Measurements from ENCODE around the gene CCDC174. TPM values are rescaled to one million over a fixed set of nuclear protein-coding genes. Genes with fewer than 3 reads are reported as not detected.

Gene CCDC174
- total RNA-seq, 2 donors from 2014 or later, result 18.7 to 20.1 TPM

- Mint-ChIP-seq H3K27me3 (ENCODE audit: insufficient read depth) (peaks cover 5% of the 10 kb centered on the region), H3K4me1 (peaks cover 6% of the 10 kb centered on the region)
- 72 to 73% methylated on average over 6 to 7 of the region's 7 CpGs for WGBS, 2 experiments (ENCODE audit: insufficient coverage in 1 of 2, insufficient read length in 1 of 2)
Observed at GRCh38 chr3:14678015-14678503, 26.5 kb downstream of the CCDC174 start.

GRCh38 chr3:14680115-14680514, 28.6 kb downstream of the CCDC174 start:
- H3K36me3 Mint-ChIP-seq (ENCODE audit: low read depth), result no peaks in the 10 kb centered on the region
- Histone ChIP-seq H3K9me3 (ENCODE audit: control insufficient read depth, low read length) (peaks cover 8% of the 10 kb centered on the region), H3K27me3 (ENCODE audit: control insufficient read depth, insufficient read depth, low read length, poor library complexity, severe bottlenecking) (no peaks in the 10 kb centered on the region), H3K36me3 (ENCODE audit: control insufficient read depth, insufficient read depth, low read length) (no peaks in the 10 kb centered on the region), H3K4me1 (ENCODE audit: control insufficient read depth, insufficient read depth, low read length) (no peaks in the 10 kb centered on the region), H3K9ac (ENCODE audit: extremely low read depth, low read length, poor library complexity, severe bottlenecking) (no peak overlapping the region), H3K4me3 (ENCODE audit: low read length) (no peak overlapping the region), H3K27ac (ENCODE audit: low read depth, low read length) (no peak overlapping the region)
- WGBS, 2 experiments (ENCODE audit: insufficient coverage in 1 of 2, insufficient read length in 1 of 2), result 100% methylated on average over 1 of the region's 1 CpG
- H3K9me3 Mint-ChIP-seq, result peaks cover 10% of the 10 kb centered on the region
- peaks cover 5% of the 10 kb centered on the region for H3K27me3 Mint-ChIP-seq (ENCODE audit: insufficient read depth)
- H3K4me1 Mint-ChIP-seq, result peaks cover 6% of the 10 kb centered on the region
- no peak overlapping the region for H3K27ac Mint-ChIP-seq
- no peak for DNase-seq
- TF ChIP-seq CTCF (conservative IDR thresholded peaks at IDR 0.05), result no peak
- no peak overlapping the region for H3K4me3 Mint-ChIP-seq

More at GRCh38 chr3:14678015-14678503, 26.5 kb downstream of the CCDC174 start:
- Histone ChIP-seq H3K27ac (ENCODE audit: low read depth, low read length) (no peak overlapping the region), H3K9ac (ENCODE audit: extremely low read depth, low read length, poor library complexity, severe bottlenecking) (no peak overlapping the region), H3K36me3 (ENCODE audit: control insufficient read depth, insufficient read depth, low read length) (no peaks in the 10 kb centered on the region), H3K9me3 (ENCODE audit: control insufficient read depth, low read length) (peaks cover 8% of the 10 kb centered on the region), H3K27me3 (ENCODE audit: control insufficient read depth, insufficient read depth, low read length, poor library complexity, severe bottlenecking) (no peaks in the 10 kb centered on the region), H3K4me1 (ENCODE audit: control insufficient read depth, insufficient read depth, low read length) (no peaks in the 10 kb centered on the region), H3K4me3 (ENCODE audit: low read length) (no peak overlapping the region)
- no peak overlapping the region for H3K4me3 Mint-ChIP-seq
- H3K36me3 Mint-ChIP-seq (ENCODE audit: low read depth), result peaks cover 2% of the 10 kb centered on the region
- no peak overlapping the region for H3K27ac Mint-ChIP-seq
- peaks cover 10% of the 10 kb centered on the region for H3K9me3 Mint-ChIP-seq
- TF ChIP-seq CTCF (conservative IDR thresholded peaks at IDR 0.05), result no peak
- DNase-seq, result no peak

GRCh38 chr3:14680716-14681115, 29.2 kb downstream of the CCDC174 start:
- Mint-ChIP-seq H3K27ac (no peak overlapping the region), H3K4me3 (no peak overlapping the region), H3K4me1 (peaks cover 6% of the 10 kb centered on the region), H3K9me3 (peaks cover 10% of the 10 kb centered on the region), H3K36me3 (ENCODE audit: low read depth) (no peaks in the 10 kb centered on the region), H3K27me3 (ENCODE audit: insufficient read depth) (peaks cover 7% of the 10 kb centered on the region)
- Histone ChIP-seq H3K4me1 (ENCODE audit: control insufficient read depth, insufficient read depth, low read length) (no peaks in the 10 kb centered on the region), H3K27ac (ENCODE audit: low read depth, low read length) (no peak overlapping the region), H3K9ac (ENCODE audit: extremely low read depth, low read length, poor library complexity, severe bottlenecking) (no peak overlapping the region), H3K9me3 (ENCODE audit: control insufficient read depth, low read length) (peaks cover 8% of the 10 kb centered on the region), H3K4me3 (ENCODE audit: low read length) (no peak overlapping the region), H3K36me3 (ENCODE audit: control insufficient read depth, insufficient read depth, low read length) (no peaks in the 10 kb centered on the region), H3K27me3 (ENCODE audit: control insufficient read depth, insufficient read depth, low read length, poor library complexity, severe bottlenecking) (no peaks in the 10 kb centered on the region)
- WGBS, 2 experiments (ENCODE audit: insufficient coverage in 1 of 2, insufficient read length in 1 of 2), result 78 to 91% methylated on average over 1 to 2 of the region's 2 CpGs
- no peak for DNase-seq
- TF ChIP-seq CTCF (conservative IDR thresholded peaks at IDR 0.05), result no peak

Measured in endodermal cell (in vitro differentiated cells).